Loucy (cell line): Measurements from ENCODE around the gene STXBP6.

Source experiments
- H2AFZ ChIP-seq: fragments of 200-600 bp; sonication (generic); 2 replicates; pipeline ENCODE4 v1.6.0; 2016; ENCODE audit warnings: antibody characterized with exemption, mild to moderate bottlenecking, low read length, moderate library complexity
- H3F3A ChIP-seq: fragments of 200-600 bp; 2 replicates; pipeline ENCODE4 v1.6.0; 2016; ENCODE audit warnings: antibody characterized with exemption, low read depth, mild to moderate bottlenecking
- H3K27me3 ChIP-seq: fragments of 200-600 bp; sonication (generic); 2 replicates; pipeline ENCODE4 v1.6.1; 2014; ENCODE audit warnings: low read length, mild to moderate bottlenecking; ENCODE audit not compliant: insufficient read depth, poor library complexity, severe bottlenecking
- H3K36me3 ChIP-seq: fragments of 200-600 bp; sonication (generic); 2 replicates; pipeline ENCODE4 v1.6.1; 2016; ENCODE audit warnings: low read length; ENCODE audit not compliant: insufficient read depth
- H3K4me1 ChIP-seq: fragments of 200-600 bp; sonication (generic); 2 replicates; pipeline ENCODE4 v1.5.1; 2014; ENCODE audit warnings: low read length, mild to moderate bottlenecking; ENCODE audit not compliant: insufficient read depth, poor library complexity, severe bottlenecking
- H3K4me2 ChIP-seq: fragments of 200-600 bp; sonication (generic); 2 replicates; pipeline ENCODE4 v1.6.0; 2014; ENCODE audit warnings: antibody characterized with exemption, low read length, low read depth, mild to moderate bottlenecking; ENCODE audit not compliant: poor library complexity, severe bottlenecking
- H3K4me3 ChIP-seq: fragments of 200-600 bp; sonication (generic); 2 replicates; pipeline ENCODE4 v1.5.1; 2014; ENCODE audit warnings: low read length, mild to moderate bottlenecking, mixed read lengths; ENCODE audit not compliant: poor library complexity, severe bottlenecking
- H3K79me2 ChIP-seq: fragments of 200-600 bp; sonication (generic); 2 replicates; pipeline ENCODE4 v1.6.1; 2014; ENCODE audit warnings: low read length; ENCODE audit not compliant: insufficient read depth
- H3K9ac ChIP-seq: fragments of 200-600 bp; sonication (generic); 2 replicates; pipeline ENCODE4 v1.6.0; 2014; ENCODE audit warnings: mild to moderate bottlenecking, low read depth, low read length, moderate library complexity; ENCODE audit not compliant: poor library complexity, severe bottlenecking
- H3K9me2 ChIP-seq: fragments of 200-600 bp; sonication (generic); replicated peaks from 2 replicates; pipeline ENCODE4 v1.6.1; 2016; ENCODE audit warnings: low read depth, low read length, mixed read lengths
- H3K9me3 ChIP-seq: fragments of 200-600 bp; sonication (generic); 2 replicates; pipeline ENCODE4 v1.6.1; 2014; ENCODE audit warnings: mild to moderate bottlenecking, antibody characterized with exemption, low read length, low read depth; ENCODE audit not compliant: insufficient read depth
- H4K20me1 ChIP-seq: fragments of 200-600 bp; sonication (generic); 2 replicates; pipeline ENCODE4 v1.6.0; 2014; ENCODE audit warnings: antibody characterized with exemption, low read length, mild to moderate bottlenecking; ENCODE audit not compliant: insufficient read depth, poor library complexity, severe bottlenecking
- CTCF ChIP-seq: fragments of 200-600 bp; sonication (generic); conservative IDR thresholded peaks from 2 replicates; pipeline ENCODE4 v1.5.1; 2014; ENCODE audit warnings: mild to moderate bottlenecking, antibody characterized with exemption, low read length
- EZH2phosphoT487 ChIP-seq: fragments of 200-600 bp; IDR thresholded peaks from 2 replicates; pipeline ENCODE4 v1.6.1; 2018; ENCODE audit warnings: antibody characterized with exemption, mild to moderate bottlenecking, moderate library complexity, borderline replicate concordance

The STXBP6 gene

GRCh38 chr14:24857277-24857676, 192.7 kb downstream of the STXBP6 start:
- TF ChIP-seq EZH2phosphoT487 (no peak), CTCF (no peak)
- H3K4me1 ChIP-seq, result peaks cover 15% of the 10 kb centered on the region
- no peaks in the 10 kb centered on the region for H3K9me3 ChIP-seq
- 0 out of 2 replicates have a peak, but pooled peaks cover 2% of the 10 kb centered on the region for H3F3A ChIP-seq
- no peak overlapping the region for H3K4me2 ChIP-seq
- H4K20me1 ChIP-seq, result no peaks in the 10 kb centered on the region
- H3K9ac ChIP-seq, result no peak overlapping the region
- no peaks in the 10 kb centered on the region for H3K79me2 ChIP-seq
- H2AFZ ChIP-seq, result no peak overlapping the region
- no peak overlapping the region for H3K4me3 ChIP-seq
- H3K9me2 ChIP-seq, result no peaks in the 10 kb centered on the region
- no peaks in the 10 kb centered on the region for H3K27me3 ChIP-seq
- H3K36me3 ChIP-seq, result no peaks in the 10 kb centered on the region

- Histone ChIP-seq H3K4me2 (no peak overlapping the region), H3F3A (no peaks in the 10 kb centered on the region), H4K20me1 (no peaks in the 10 kb centered on the region), H3K9me2 (no peaks in the 10 kb centered on the region), H3K4me3 (no peak overlapping the region), H3K79me2 (no peaks in the 10 kb centered on the region), H3K27me3 (no peaks in the 10 kb centered on the region), H3K36me3 (no peaks in the 10 kb centered on the region), H2AFZ (no peak overlapping the region), H3K4me1 (peaks cover 8% of the 10 kb centered on the region), H3K9ac (no peak overlapping the region), H3K9me3 (no peaks in the 10 kb centered on the region)
- no peak for TF ChIP-seq EZH2phosphoT487
- TF ChIP-seq CTCF, result no peak
Measured at GRCh38 chr14:24853446-24853845, 196.5 kb downstream of the STXBP6 start.

- Histone ChIP-seq H3K36me3 (no peaks in the 10 kb centered on the region), H3K4me1 (peaks cover 8% of the 10 kb centered on the region), H2AFZ (no peak overlapping the region), H3K9ac (no peak overlapping the region), H3K9me3 (no peaks in the 10 kb centered on the region), H3K4me3 (no peak overlapping the region), H4K20me1 (no peaks in the 10 kb centered on the region), H3K4me2 (no peak overlapping the region), H3K79me2 (no peaks in the 10 kb centered on the region), H3F3A (no peaks in the 10 kb centered on the region), H3K9me2 (no peaks in the 10 kb centered on the region), H3K27me3 (no peaks in the 10 kb centered on the region)
- TF ChIP-seq EZH2phosphoT487, result no peak
- peak; percentile 46 for TF ChIP-seq CTCF
Measured at GRCh38 chr14:24852312-24853060, 197.5 kb downstream of the STXBP6 start.
